ENCODE results near the gene HNF1B.

- TF ChIP-seq CTCF (conservative IDR thresholded peaks at IDR 0.05; ENCODE audit: low read depth, low read length) (no peak), EZH2phosphoT487 (IDR thresholded peaks at IDR 0.05; ENCODE audit: borderline replicate concordance, low read length) (no peak)
Observed at GRCh38 chr17:37735165-37735564, 9.7 kb downstream of the HNF1B start.

All from PC-3 (cell line).